Measurements from ENCODE around the gene RNF25.

Gene RNF25

DNA sequence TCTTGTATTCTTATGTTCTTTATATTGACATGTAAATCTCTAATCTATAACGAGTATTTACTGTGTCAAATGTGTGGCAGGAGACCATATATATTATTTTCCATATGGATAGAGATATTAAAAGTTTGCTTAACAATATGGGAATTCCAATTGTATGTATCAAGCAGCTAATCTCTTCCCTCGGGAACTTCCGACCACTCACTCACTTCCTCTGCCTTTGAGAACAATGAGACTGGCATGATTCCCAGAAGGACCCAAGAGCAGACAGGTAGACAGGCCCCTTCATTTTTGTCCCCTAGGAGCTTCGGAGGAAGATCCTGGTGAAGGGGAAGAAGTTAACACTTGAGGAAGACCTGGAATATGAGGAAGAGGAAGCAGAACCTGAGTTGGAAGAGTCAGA, 40.0 kb downstream of the RNF25 start:
- no peak overlapping the region for H3K4me3 ChIP-seq (ENCODE audit: low read depth, low read length)

DNA sequence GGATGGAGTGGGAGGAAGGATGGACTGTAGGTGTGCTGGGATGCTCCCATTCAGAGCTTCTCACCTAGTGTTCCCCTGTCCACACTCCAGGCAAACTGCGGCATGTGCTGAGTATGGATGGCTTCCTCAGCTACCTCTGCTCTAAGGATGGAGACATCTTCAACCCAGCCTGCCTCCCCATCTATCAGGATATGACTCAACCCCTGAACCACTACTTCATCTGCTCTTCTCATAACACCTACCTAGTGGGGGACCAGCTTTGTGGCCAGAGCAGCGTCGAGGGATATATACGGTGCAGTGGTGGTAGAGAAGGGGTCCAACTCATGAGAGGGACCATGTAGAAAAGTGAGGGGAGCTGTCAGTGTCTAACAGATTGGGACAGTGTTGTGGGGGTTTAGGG, 43.9 kb downstream of the RNF25 start:
- H3K4me3 ChIP-seq (ENCODE audit: low read depth, low read length): no peak overlapping the region

DNA sequence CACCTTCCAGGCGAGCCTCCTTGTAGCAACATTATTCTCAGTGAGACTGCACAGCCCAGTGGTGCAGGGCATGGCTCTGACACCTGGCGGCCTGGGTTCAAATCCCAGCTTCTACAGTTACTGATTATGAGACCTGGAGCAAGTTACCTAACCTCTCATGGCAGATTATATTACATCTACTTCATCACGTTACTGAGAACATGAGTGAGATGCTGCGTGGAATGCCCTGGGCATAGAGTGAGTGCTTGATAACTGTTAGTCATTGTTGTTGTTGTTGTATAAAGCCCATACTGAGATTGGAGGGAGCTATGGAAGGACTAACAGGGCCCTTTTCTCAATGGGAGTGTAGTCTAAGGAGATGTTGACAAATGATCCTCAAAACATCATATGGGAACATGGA, 45.4 kb downstream of the RNF25 start:
- H3K4me3 ChIP-seq (ENCODE audit: low read depth, low read length): no peak overlapping the region

DNA sequence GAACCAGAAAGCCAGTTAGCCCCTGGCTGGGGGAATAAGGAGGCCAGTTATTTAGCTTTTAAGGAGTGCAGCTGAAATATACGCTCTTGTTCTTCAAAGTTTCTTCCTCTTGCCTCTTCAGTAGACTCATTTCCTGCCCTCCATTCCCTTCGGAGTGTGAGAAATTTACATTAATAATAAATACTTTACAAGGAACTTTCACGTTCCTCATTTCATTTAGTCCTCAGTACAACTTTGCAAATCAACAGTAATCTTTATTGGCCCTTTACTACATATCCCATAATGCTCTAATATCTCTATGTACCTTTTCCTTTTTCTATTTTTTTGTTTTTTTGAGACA, 48.5 kb downstream of the RNF25 start:
- H3K4me3 ChIP-seq (ENCODE audit: low read depth, low read length): no peak overlapping the region

DNA sequence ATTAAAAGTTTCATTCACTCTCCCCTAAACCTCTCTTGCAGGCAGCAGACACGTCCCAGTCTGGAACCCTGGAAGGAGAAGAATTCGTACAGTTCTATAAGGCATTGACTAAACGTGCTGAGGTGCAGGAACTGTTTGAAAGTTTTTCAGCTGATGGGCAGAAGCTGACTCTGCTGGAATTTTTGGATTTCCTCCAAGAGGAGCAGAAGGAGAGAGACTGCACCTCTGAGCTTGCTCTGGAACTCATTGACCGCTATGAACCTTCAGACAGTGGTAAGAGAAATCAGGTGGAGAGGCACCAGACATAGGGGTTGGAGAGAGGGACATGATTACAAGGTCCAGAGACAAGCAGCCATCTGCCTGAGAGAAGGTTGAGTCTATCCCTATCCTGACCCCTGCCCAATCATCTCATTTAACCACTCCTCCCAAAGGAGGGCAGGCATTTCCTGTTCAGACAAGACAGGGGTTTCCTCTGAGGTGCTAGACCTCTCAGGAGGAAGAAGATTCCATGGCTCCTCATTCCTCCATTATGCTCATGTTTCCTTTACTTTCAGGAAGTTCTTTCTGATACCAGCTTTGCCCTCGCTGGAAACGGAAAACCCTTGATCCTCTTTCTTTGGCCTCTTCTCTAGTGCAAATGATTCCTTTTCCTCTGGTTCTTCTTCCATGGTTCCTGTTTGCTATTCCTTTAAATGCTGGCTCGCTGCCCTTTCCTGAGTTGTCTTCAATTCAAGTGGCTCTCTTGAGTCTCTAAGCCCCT, 49.0 kb downstream of the RNF25 start:
- H3K4me3 ChIP-seq (ENCODE audit: low read depth, low read length): no peak overlapping the region

DNA sequence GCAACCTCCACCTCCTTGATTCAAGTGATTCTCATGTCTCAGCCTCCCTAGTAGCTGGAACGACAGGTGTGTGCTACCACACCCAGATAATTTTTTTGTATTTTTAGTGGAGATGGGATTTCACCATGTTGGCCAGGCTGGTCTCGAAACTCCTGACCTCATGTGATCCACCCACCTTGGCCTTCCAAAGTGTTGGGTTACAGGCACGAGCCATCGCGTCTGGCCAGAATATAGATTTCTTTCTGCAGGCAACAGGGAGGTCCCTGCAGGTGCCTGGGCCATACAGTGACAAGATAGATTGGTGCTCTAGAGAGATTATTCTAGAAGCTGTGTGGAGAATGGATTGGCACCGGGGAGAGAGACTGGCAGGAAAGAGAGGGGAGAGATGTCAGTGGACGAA, 50.8 kb downstream of the RNF25 start:
- no peak overlapping the region for H3K4me3 ChIP-seq (ENCODE audit: low read depth, low read length)

DNA sequence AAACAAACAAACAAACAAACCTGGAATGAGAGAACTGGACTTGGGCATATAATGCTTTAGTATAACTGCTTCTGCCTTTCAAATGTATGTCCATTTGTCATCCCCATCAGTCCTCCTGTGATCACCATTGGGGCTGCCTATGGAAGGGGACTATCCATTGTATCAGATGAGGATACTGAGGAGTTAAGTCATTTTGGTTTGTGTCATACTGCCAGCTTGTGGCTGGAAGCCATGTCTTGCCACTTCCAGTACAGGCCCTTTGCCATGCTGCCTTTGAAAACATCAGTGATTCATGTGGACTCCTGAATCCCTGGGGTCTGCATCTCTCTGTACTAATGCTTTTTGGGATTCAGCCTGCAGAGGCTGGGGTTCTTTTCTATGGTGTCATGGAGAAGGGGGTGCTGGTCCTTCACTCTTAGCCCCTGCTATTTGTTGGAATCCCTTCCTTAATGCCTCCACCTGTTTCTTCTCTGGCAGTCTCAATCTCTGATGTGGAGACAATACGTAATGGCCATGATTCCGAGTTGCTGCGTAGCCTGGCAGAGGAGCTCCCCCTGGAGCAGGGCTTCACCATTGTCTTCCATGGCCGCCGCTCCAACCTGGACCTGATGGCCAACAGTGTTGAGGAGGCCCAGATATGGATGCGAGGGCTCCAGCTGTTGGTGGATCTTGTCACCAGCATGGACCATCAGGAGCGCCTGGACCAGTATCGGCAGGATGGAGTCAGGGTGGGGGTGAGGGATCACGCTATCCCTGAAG, 53.5 kb downstream of the RNF25 start:
- no peak overlapping the region for H3K4me3 ChIP-seq (ENCODE audit: low read depth, low read length)

DNA sequence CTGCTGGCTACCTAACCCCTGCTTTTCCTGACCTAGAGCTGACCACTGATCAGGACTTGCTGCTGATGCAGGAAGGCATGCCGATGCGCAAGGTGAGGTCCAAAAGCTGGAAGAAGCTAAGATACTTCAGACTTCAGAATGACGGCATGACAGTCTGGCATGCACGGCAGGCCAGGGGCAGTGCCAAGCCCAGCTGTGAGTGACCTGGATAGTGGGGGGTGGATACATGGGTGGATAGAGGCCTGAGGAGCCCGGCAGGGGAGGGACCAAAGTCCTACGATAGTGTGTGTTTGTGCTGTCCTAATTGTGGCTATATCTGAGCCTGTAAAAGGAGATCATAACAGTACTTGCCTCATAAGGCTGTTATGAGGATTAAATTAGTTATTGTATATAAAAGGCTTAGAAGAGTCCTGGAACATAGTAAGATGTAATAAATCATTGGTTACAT, 55.9 kb downstream of the RNF25 start:
- H3K4me3 ChIP-seq (ENCODE audit: low read depth, low read length): no peak overlapping the region

Data from iPS-11a (cell line).